Pancreas (tissue), 10 donors: ENCODE data around the gene VPS8. TPM values are rescaled to one million over a fixed set of nuclear protein-coding genes. Genes with fewer than 3 reads are reported as not detected.

Source experiments
- ATAC-seq, 4 donors: fragments of 200-7000 bp; cut with Tn5 transposase; one replicate each; pipeline versions ENCODE4 v1.8.0 to v1.9.1; 2020; ENCODE audit warnings: mild to moderate bottlenecking in 4 of 4, moderate library complexity in 4 of 4
- DNase-seq, 6 donors: peaks; one replicate each; pipeline ENCODE4 v3.0.0-alpha.2; 2020
- FAIRE-seq: peaks from 2 replicates; lab custom pipeline; 2012; peaks lifted over from hg19 to GRCh38; lab: Jason Lieb, UNC
- H3K27ac ChIP-seq, 4 donors: fragments of 200-600 bp; sonication (generic); 1 replicate in 3 of 4; 2 replicates in 1 of 4; pipeline versions ENCODE4 v1.5.0 to v1.8.0; 2020
- H3K27me3 ChIP-seq, 4 donors: fragments of 200-600 bp; one replicate each; pipeline ENCODE4 v1.8.0; 2021
- H3K36me3 ChIP-seq, 3 donors: fragments of 200-600 bp; sonication (generic) in 1 of 3; one replicate each; pipeline versions ENCODE4 v1.5.0 to v1.8.0; 2020 to 2021
- H3K4me1 ChIP-seq, 3 donors: fragments of 200-600 bp; one replicate each; pipeline ENCODE4 v1.8.0; 2021
- H3K4me3 ChIP-seq, 4 donors: fragments of 200-600 bp; sonication (generic) in 2 of 4; one replicate each; pipeline versions ENCODE4 v1.5.0 to v1.8.0; 2020 to 2021
- H3K9me3 ChIP-seq, 4 donors: fragments of 200-600 bp; one replicate each; pipeline ENCODE4 v1.8.0; 2021
- CTCF ChIP-seq, 4 donors: fragments of 200-600 bp; sonication (generic) in 3 of 4; IDR thresholded peaks; one replicate each; pipeline versions ENCODE4 v1.5.0 to v1.8.0; 2021; ENCODE audit warnings: antibody characterized with exemption in 4 of 4
- whole genome bisulfite sequencing, 2 donors: extraction: QIAGEN DNeasy Blood & Tissue Kit; methylation state at CpG; one replicate each; pipeline ENCODE4 v1.1.7; 2013; 5-methylcytosine and 5-hydroxymethylcytosine counted together
- intact Hi-C, 3 donors: fragments of 100-400 bp; cut with DNase I; formaldehyde crosslinking; loops; one replicate each; pipeline versions ENCODE4 v1.11.1 to v1.14.2; 2022
- polyA plus RNA-seq, 2 donors: library from polyadenylated mRNA; stranded (reverse); fragments of 200-250 nt; gene quantifications; one replicate each; pipeline ENCODE4 v1.2.3, GENCODE V29; 2013
- total RNA-seq, 6 donors: library from RNA; stranded (reverse); fragmentation: NEBNext Ultra II Directional in 4 of 6; extraction: Animal tissue kit (Norgen Biotek cat#: 25700) in 4 of 6; gene quantifications; one replicate each; pipeline versions ENCODE4 v1.2.1 to v1.2.4, GENCODE V29; 2021 to 2023
- donor health status: healthy with polysubstance abuse.
- donor health status: DM: no; HTN: no; CAD: no; lungs with moderate emphysema.
- donor health status: DM: no; HTN: no; CAD: no.
- donor health status: control.
- donor health status: control.
- donor health status: Bipolar disorder and iron deficiency.
- donor health status: DM: yes; HTN: yes; CAD: no.
- donor health status: DM: no; HTN: no; CAD: no.
- donor health status: DM: no; HTN: no; CAD: no.
- donor health status: DM: yes; HTN: yes; CAD: no.

The VPS8 gene
- total and polyA plus RNA-seq, 8 donors: 7.9 to 37.5 (median 19.2) TPM

GRCh38 chr3:184887574-184887973, 75.6 kb downstream of the VPS8 start:
- no peak overlapping the region for H3K27ac ChIP-seq
- H3K27me3 ChIP-seq: no peaks in the 10 kb centered on the region
- ATAC-seq (no peak), DNase-seq (no peak), FAIRE-seq (no peak)
- intact Hi-C loops: no loop called here
- no peaks in the 10 kb centered on the region for H3K36me3 ChIP-seq
- no peaks in the 10 kb centered on the region for H3K4me1 ChIP-seq
- H3K4me3 ChIP-seq: no peak overlapping the region
- 88 to 92% methylated on average over 2 of the region's 2 CpGs for WGBS, 2 donors
- H3K9me3 ChIP-seq: no peaks in the 10 kb centered on the region
- no peak for TF ChIP-seq CTCF (IDR thresholded peaks at IDR 0.05)

GRCh38 chr3:184889312-184889904, 77.4 kb downstream of the VPS8 start:
- FAIRE-seq (no peak), DNase-seq (no peak), ATAC-seq (no peak)
- H3K9me3 ChIP-seq: no peaks in the 10 kb centered on the region
- H3K36me3 ChIP-seq: no peaks in the 10 kb centered on the region
- no peak for TF ChIP-seq CTCF (IDR thresholded peaks at IDR 0.05)
- H3K27me3 ChIP-seq: no peaks in the 10 kb centered on the region
- no peak overlapping the region for H3K4me3 ChIP-seq
- H3K4me1 ChIP-seq: no peaks in the 10 kb centered on the region
- intact Hi-C loops: no loop called here
- 93 to 95% methylated on average over 6 of the region's 6 CpGs for WGBS, 2 donors
- no peak overlapping the region for H3K27ac ChIP-seq

- FAIRE-seq: no peak
- H3K27ac ChIP-seq: no peak overlapping the region
- H3K27me3 ChIP-seq: no peaks in the 10 kb centered on the region
- WGBS, 2 donors: 95 to 100% methylated on average over 1 of the region's 1 CpG
- no peaks in the 10 kb centered on the region for H3K4me1 ChIP-seq
- peaks cover 0 to 1% (median 0%) of the 10 kb centered on the region in 3 donors for H3K36me3 ChIP-seq
- peaks cover 0 to 2% (median 0%) of the 10 kb centered on the region in 4 donors for H3K9me3 ChIP-seq
- intact Hi-C loops: no loop called here
- no peak for TF ChIP-seq CTCF (IDR thresholded peaks at IDR 0.05)
- no peak overlapping the region for H3K4me3 ChIP-seq
- no peak for DNase-seq
- no peak for ATAC-seq
These were observed 82.1 kb downstream of the VPS8 start for GRCh38 chr3:184894051-184894450.

- no peaks in the 10 kb centered on the region for H3K27me3 ChIP-seq
- intact Hi-C loops: no loop called here
These were observed 83.4 kb downstream of the VPS8 start for GRCh38 chr3:184895350-184895749.

More at GRCh38 chr3:184895350-184895749, 83.4 kb downstream of the VPS8 start:
- DNase-seq: no peak
- FAIRE-seq: no peak
- no peak for ATAC-seq
- Histone ChIP-seq H3K4me3 (no peak overlapping the region), H3K9me3 (peaks cover 0 to 2% (median 0%) of the 10 kb centered on the region in 4 donors), H3K4me1 (no peaks in the 10 kb centered on the region), H3K27ac (no peak overlapping the region), H3K36me3 (peaks cover 0 to 4% (median 0%) of the 10 kb centered on the region in 3 donors)
- 97 to 100% methylated on average over 4 of the region's 4 CpGs for WGBS, 2 donors
- no peak for TF ChIP-seq CTCF (IDR thresholded peaks at IDR 0.05)
